Vagina (tissue), 2 donors: ENCODE results near the gene NALCN.

Source experiments
- CTCF ChIP-seq, 3 experiments: fragments of 450-650 bp in 2 of 3; fragments of 200-600 bp in 1 of 3; sonication (generic) in 1 of 3; IDR thresholded peaks; one replicate each; pipeline ENCODE4 v1.5.1; 2017 to 2019; ENCODE audit warnings: antibody characterized with exemption in 3 of 3, mild to moderate bottlenecking in 2 of 3, moderate library complexity in 2 of 3
- POLR2A ChIP-seq, 2 donors: fragments of 450-650 bp; IDR thresholded peaks; one replicate each; pipeline ENCODE4 v1.6.1; 2017; ENCODE audit warnings: antibody characterized with exemption in 2 of 2, mild to moderate bottlenecking in 2 of 2, moderate library complexity in 2 of 2
- POLR2AphosphoS5 ChIP-seq, 2 donors: sonication (generic); formaldehyde crosslinking; IDR thresholded peaks; one replicate each; pipeline ENCODE4 v1.9.0; 2017; ENCODE audit warnings: antibody characterized with exemption in 2 of 2, mild to moderate bottlenecking in 2 of 2, low read depth in 1 of 2; ENCODE audit not compliant: insufficient read depth in 1 of 2

- TF ChIP-seq CTCF (IDR thresholded peaks at IDR 0.05) (no peak), POLR2A (IDR thresholded peaks at IDR 0.05) (no peak), POLR2AphosphoS5 (IDR thresholded peaks at IDR 0.05; ENCODE audit: insufficient read depth in 1 of 2, low read depth in 1 of 2) (no peak)
These were observed 37.5 kb upstream of the NALCN start for GRCh38 chr13:101453784-101454201.
